ENCODE results near the gene UGT1A6. TPM values are rescaled to one million over a fixed set of nuclear protein-coding genes. Genes with fewer than 3 reads are reported as not detected.

Gene UGT1A6
- polyA plus RNA-seq, 6 donors from 2014 or later, result not detected

- Mint-ChIP-seq H3K4me1 (no peaks in the 10 kb centered on the region), H3K9me3 (no peaks in the 10 kb centered on the region), H3K36me3 (no peaks in the 10 kb centered on the region), H3K27me3 (peaks cover 8 to 31% (median 11%) of the 10 kb centered on the region in 3 donors), H3K27ac (no peak overlapping the region), H3K4me3 (no peak overlapping the region)
- DNase-seq (no peak), ATAC-seq (ENCODE audit: low read depth in 2 of 2) (no peak)
Measured at GRCh38 chr2:233817995-233818638, 125.4 kb downstream of the UGT1A6 start.

- H3K9me3 Mint-ChIP-seq, result no peaks in the 10 kb centered on the region
- no peak overlapping the region for H3K27ac Mint-ChIP-seq
- no peak overlapping the region for H3K4me3 Mint-ChIP-seq
- H3K27me3 Mint-ChIP-seq, result peaks cover 8 to 31% (median 11%) of the 10 kb centered on the region in 3 donors
- H3K4me1 Mint-ChIP-seq, result no peaks in the 10 kb centered on the region
- H3K36me3 Mint-ChIP-seq, result no peaks in the 10 kb centered on the region
- DNase-seq (no peak), ATAC-seq (ENCODE audit: low read depth in 2 of 2) (no peak)
Measured at GRCh38 chr2:233818639-233819621, 126.2 kb downstream of the UGT1A6 start.

- no peaks in the 10 kb centered on the region for H3K36me3 Mint-ChIP-seq
- H3K9me3 Mint-ChIP-seq, result no peaks in the 10 kb centered on the region
- ATAC-seq (ENCODE audit: low read depth in 2 of 2), result no peak
- H3K4me3 Mint-ChIP-seq, result peak overlapping the region in 1 of 8 donors; percentile 32
- DNase-seq, result no peak
- H3K4me1 Mint-ChIP-seq, result no peaks in the 10 kb centered on the region
- no peak overlapping the region for H3K27ac Mint-ChIP-seq
- H3K27me3 Mint-ChIP-seq, result peaks cover 8 to 31% (median 11%) of the 10 kb centered on the region in 3 donors
Measured at GRCh38 chr2:233819884-233820773, 127.4 kb downstream of the UGT1A6 start.

GRCh38 chr2:233820774-233821105 is 128.1 kb downstream of the UGT1A6 start:
- Mint-ChIP-seq H3K27ac (no peak overlapping the region), H3K4me1 (no peaks in the 10 kb centered on the region), H3K4me3 (no peak overlapping the region), H3K36me3 (no peaks in the 10 kb centered on the region), H3K9me3 (no peaks in the 10 kb centered on the region), H3K27me3 (peaks cover 8 to 31% (median 11%) of the 10 kb centered on the region in 3 donors)
- DNase-seq (no peak), ATAC-seq (ENCODE audit: low read depth in 2 of 2) (no peak)

- Mint-ChIP-seq H3K9me3 (peaks cover 0 to under 1% (median 0%) of the 10 kb centered on the region in 7 donors), H3K4me1 (no peaks in the 10 kb centered on the region), H3K4me3 (no peak overlapping the region), H3K27ac (no peak overlapping the region), H3K36me3 (no peaks in the 10 kb centered on the region), H3K27me3 (peaks cover 8 to 28% (median 11%) of the 10 kb centered on the region in 3 donors)
- DNase-seq (no peak), ATAC-seq (ENCODE audit: low read depth in 2 of 2) (no peak)
Measured at GRCh38 chr2:233821196-233821595, 128.5 kb downstream of the UGT1A6 start.

GRCh38 chr2:233821709-233822100 is 129.0 kb downstream of the UGT1A6 start:
- peaks cover 8 to 24% (median 11%) of the 10 kb centered on the region in 3 donors for H3K27me3 Mint-ChIP-seq
- ATAC-seq (ENCODE audit: low read depth in 2 of 2) (no peak), DNase-seq (no peak)
- H3K36me3 Mint-ChIP-seq, result no peaks in the 10 kb centered on the region
- no peak overlapping the region for H3K4me3 Mint-ChIP-seq
- H3K4me1 Mint-ChIP-seq, result no peaks in the 10 kb centered on the region
- H3K27ac Mint-ChIP-seq, result no peak overlapping the region
- peaks cover 0 to 6% (median 0%) of the 10 kb centered on the region in 7 donors for H3K9me3 Mint-ChIP-seq

- DNase-seq (no peak), ATAC-seq (ENCODE audit: low read depth in 2 of 2) (no peak)
- H3K27ac Mint-ChIP-seq, result no peak overlapping the region
- peaks cover 0 to 6% (median 0%) of the 10 kb centered on the region in 7 donors for H3K9me3 Mint-ChIP-seq
- no peaks in the 10 kb centered on the region for H3K4me1 Mint-ChIP-seq
- H3K27me3 Mint-ChIP-seq, result peaks cover 7 to 19% (median 8%) of the 10 kb centered on the region in 3 donors
- H3K4me3 Mint-ChIP-seq, result no peak overlapping the region
- H3K36me3 Mint-ChIP-seq, result no peaks in the 10 kb centered on the region
Measured at GRCh38 chr2:233822101-233822771, 129.5 kb downstream of the UGT1A6 start.

Other genes with a start within 250 kb of the UGT1A6 start
- gene USP40, start 126.1 kb upstream of the UGT1A6 start, polyA plus RNA-seq (ENCODE audit: low read depth in 6 of 6), result 10 to 100 TPM in 2 of 6 donors, 1 to 10 TPM in 4; 4.7 to 11.1 (median 8.1) TPM
- gene UGT1A8, start 75.3 kb upstream of the UGT1A6 start, polyA plus RNA-seq (ENCODE audit: low read depth in 6 of 6), result not detected
- not detected for gene UGT1A10, start 56.4 kb upstream of the UGT1A6 start, polyA plus RNA-seq (ENCODE audit: low read depth in 6 of 6)
- not detected for gene UGT1A9, start 21.0 kb upstream of the UGT1A6 start, polyA plus RNA-seq (ENCODE audit: low read depth in 6 of 6)
- gene UGT1A7, start 11.0 kb upstream of the UGT1A6 start, polyA plus RNA-seq (ENCODE audit: low read depth in 6 of 6), result not detected
- not detected for gene UGT1A5, start 20.0 kb downstream of the UGT1A6 start, polyA plus RNA-seq (ENCODE audit: low read depth in 6 of 6)
- gene UGT1A4, start 25.8 kb downstream of the UGT1A6 start, polyA plus RNA-seq (ENCODE audit: low read depth in 6 of 6), result not detected
- gene UGT1A3, start 36.2 kb downstream of the UGT1A6 start, polyA plus RNA-seq (ENCODE audit: low read depth in 6 of 6), result not detected
- not detected for gene UGT1A1, start 67.4 kb downstream of the UGT1A6 start, polyA plus RNA-seq (ENCODE audit: low read depth in 6 of 6)
- gene MROH2A, start 85.4 kb downstream of the UGT1A6 start, polyA plus RNA-seq (ENCODE audit: low read depth in 6 of 6), result not detected
- gene HJURP, start 161.6 kb downstream of the UGT1A6 start, polyA plus RNA-seq (ENCODE audit: low read depth in 6 of 6), result not detected
- not detected for gene TRPM8, start 224.5 kb downstream of the UGT1A6 start, polyA plus RNA-seq (ENCODE audit: low read depth in 6 of 6)

All from naive B cell (primary cell).